Cerebellar cortex (tissue), 1 donor: Measurements from ENCODE around the gene AIP.
A peak's percentile ranks its signal among the peaks of the same experiment; 100 is the strongest.

ENCODE experiments used
- DNase-seq: peaks from one replicate; pipeline ENCODE4 v3.0.0-alpha.2; 2015; ENCODE audit warnings: low spot score

AIP gene

GRCh38 chr11:67482827-67483798 is at the start of gene AIP:
Gene AIP (plus strand): TSS chr11:67483026. CDS start chr11:67483159, 133 bp downstream.
- DNase-seq, result peak; percentile 98

- DNase-seq, result no peak
Observed at GRCh38 chr11:67433536-67434394, 49.1 kb upstream of the AIP start.

- no peak for DNase-seq
Observed at GRCh38 chr11:67434395-67434881, 48.4 kb upstream of the AIP start.

GRCh38 chr11:67435031-67435726 is 47.6 kb upstream of the AIP start:
- DNase-seq, result no peak

- DNase-seq, result no peak
Observed at GRCh38 chr11:67435727-67436458, 46.9 kb upstream of the AIP start.

- DNase-seq, result no peak
Observed at GRCh38 chr11:67436459-67437081, 46.3 kb upstream of the AIP start.

- no peak for DNase-seq
Observed at GRCh38 chr11:67437082-67437808, 45.6 kb upstream of the AIP start, which contains the start of gene PTPRCAP. Gene PTPRCAP (minus strand): TSS chr11:67437682. CDS start chr11:67437619, 63 bp downstream.

- DNase-seq, result no peak
Observed at GRCh38 chr11:67437809-67438157, 45.0 kb upstream of the AIP start.

- DNase-seq, result no peak
Observed at GRCh38 chr11:67438158-67438902, 44.5 kb upstream of the AIP start.

- DNase-seq, result peak; percentile 47
Observed at GRCh38 chr11:67439321-67440228, 43.3 kb upstream of the AIP start.

- DNase-seq, result no peak
Observed at GRCh38 chr11:67440229-67441097, 42.4 kb upstream of the AIP start.

- no peak for DNase-seq
Observed at GRCh38 chr11:67441098-67441563, 41.7 kb upstream of the AIP start.

GRCh38 chr11:67441731-67442351 is 41.0 kb upstream of the AIP start:
- DNase-seq, result no peak

GRCh38 chr11:67442504-67443404 is 40.1 kb upstream of the AIP start:
- no peak for DNase-seq

GRCh38 chr11:67445515-67445914 is 37.3 kb upstream of the AIP start:
- no peak for DNase-seq

- DNase-seq, result no peak
Observed at GRCh38 chr11:67448220-67448609, 34.6 kb upstream of the AIP start.
